PC-9 (cell line): ENCODE data around the gene MAN1C1. TPM values are rescaled to one million over a fixed set of nuclear protein-coding genes. Genes with fewer than 3 reads are reported as not detected.

Source experiments
- BruUV-seq: library from RNA; stranded (reverse); fragments of 400-500 nt; replicated peaks from 2 replicates; lab custom pipeline; 2021; lab: Mats Ljungman, UMichigan
- CTCF ChIA-PET: fragments of 300-600 bp; sonication (Branson Sonifier 250); formaldehyde crosslinking; loops from one replicate; lab custom pipeline; 2022; ENCODE audit warnings: antibody characterized with exemption; lab: Charles Lee
- POLR2A ChIA-PET: fragments of 300-600 bp; sonication (Branson Sonifier 250); formaldehyde crosslinking; loops from one replicate; lab custom pipeline; 2022; ENCODE audit warnings: antibody characterized with exemption; ENCODE audit not compliant: unreplicated experiment; lab: Charles Lee
- DNase-seq, 2 experiments: peaks; one replicate each; pipeline versions ENCODE4 v3.0.0 to v3.0.0-alpha.2; 2015 to 2022; ENCODE audit warnings: mixed read lengths in 1 of 2
- H2AFZ ChIP-seq: fragments of 200-600 bp; sonication (generic); 2 replicates; pipeline ENCODE4 v1.8.1; 2017; ENCODE audit warnings: antibody characterized with exemption
- H3F3A ChIP-seq: fragments of 200-600 bp; sonication (generic); 2 replicates; pipeline ENCODE4 v1.8.1; 2017; ENCODE audit warnings: antibody characterized with exemption, mild to moderate bottlenecking, low read depth; ENCODE audit not compliant: insufficient read depth
- H3K27ac ChIP-seq: fragments of 200-600 bp; sonication (generic); 2 replicates; pipeline ENCODE4 v1.6.1; 2016; ENCODE audit warnings: mixed run types
- H3K27me3 ChIP-seq: fragments of 200-600 bp; sonication (generic); 2 replicates; pipeline ENCODE4 v1.6.1; 2016; ENCODE audit warnings: low read depth, mixed run types; ENCODE audit not compliant: insufficient read depth
- H3K36me3 ChIP-seq: fragments of 200-600 bp; sonication (generic); 2 replicates; pipeline ENCODE4 v1.6.1; 2016; ENCODE audit warnings: low read depth, mixed run types
- H3K4me1 ChIP-seq: fragments of 200-600 bp; sonication (generic); replicated peaks from 2 replicates; pipeline ENCODE4 v1.6.1; 2016; ENCODE audit warnings: mixed run types; ENCODE audit not compliant: insufficient read depth
- H3K4me2 ChIP-seq: fragments of 200-600 bp; sonication (generic); 2 replicates; pipeline ENCODE4 v1.6.1; 2017; ENCODE audit warnings: mixed run types
- H3K4me3 ChIP-seq: fragments of 200-600 bp; sonication (generic); 2 replicates; pipeline ENCODE4 v1.6.1; 2016; ENCODE audit warnings: mixed run types
- H3K79me2 ChIP-seq: fragments of 200-600 bp; sonication (generic); 2 replicates; pipeline ENCODE4 v1.6.1; 2017; ENCODE audit warnings: low read depth, mixed run types
- H3K9me2 ChIP-seq: fragments of 200-600 bp; sonication (generic); 2 replicates; pipeline ENCODE4 v1.8.1; 2017; ENCODE audit warnings: mild to moderate bottlenecking; ENCODE audit not compliant: insufficient read depth
- H3K9me3 ChIP-seq: fragments of 200-600 bp; sonication (generic); 2 replicates; pipeline ENCODE4 v1.8.1; 2016; ENCODE audit warnings: low read depth; ENCODE audit not compliant: insufficient read depth
- H4K20me1 ChIP-seq: fragments of 200-600 bp; sonication (generic); 2 replicates; pipeline ENCODE4 v1.8.1; 2017; ENCODE audit not compliant: insufficient read depth
- EZH2 ChIP-seq: fragments of 200-600 bp; sonication (generic); IDR thresholded peaks from 2 replicates; pipeline ENCODE4 v1.8.0; 2017; ENCODE audit warnings: antibody characterized with exemption, low read depth
- intact Hi-C: fragments of 100-400 bp; cut with micrococcal nuclease; formaldehyde crosslinking; loops from one replicate; pipeline ENCODE4 v1.10.0; 2022; ENCODE audit not compliant: unreplicated experiment
- total RNA-seq: library from RNA; stranded (reverse); gene quantifications from 2 replicates; pipeline ENCODE4 v1.2.3, GENCODE V29; 2021
- TF ChIP-seq, protein P1 (sequence below): fragments of 200-600 bp; sonication (generic); conservative IDR thresholded peaks from 2 replicates; pipeline ENCODE4 v1.6.1; 2017; ENCODE audit warnings: mixed run types, antibody characterized with exemption, mild to moderate bottlenecking, moderate library complexity

Gene MAN1C1
- total RNA-seq, 1 experiment from 2014 or later: 0.41 TPM

DNA sequence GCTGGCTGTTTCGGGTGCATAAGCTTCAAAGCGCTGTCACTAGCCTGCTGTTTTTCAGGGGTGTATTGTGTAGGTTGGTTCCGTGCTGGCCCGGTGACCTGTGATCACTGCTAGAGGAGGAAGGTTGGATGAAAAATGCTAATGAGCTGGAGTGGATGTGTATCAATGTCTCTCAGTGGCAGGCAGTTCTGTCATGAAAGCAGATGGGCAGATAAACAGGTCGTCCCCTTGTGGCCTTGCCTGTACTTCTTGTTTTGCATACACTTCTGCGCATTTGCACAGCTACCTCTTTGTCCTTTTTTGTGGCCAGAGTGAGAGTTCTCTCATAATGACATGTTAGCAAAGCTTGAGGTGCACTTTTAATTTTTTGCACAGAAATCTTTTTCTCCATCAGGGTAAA lies 186.3 kb downstream of the MAN1C1 start:
- intact Hi-C loops: no loop called here
- Histone ChIP-seq H4K20me1 (no peaks in the 10 kb centered on the region), H3K4me3 (no peak overlapping the region), H3K9me2 (no peaks in the 10 kb centered on the region), H3F3A (no peaks in the 10 kb centered on the region), H3K4me1 (no peaks in the 10 kb centered on the region), H3K27ac (no peak overlapping the region), H3K27me3 (no peaks in the 10 kb centered on the region), H2AFZ (no peak overlapping the region), H3K79me2 (no peaks in the 10 kb centered on the region), H3K9me3 (no peaks in the 10 kb centered on the region), H3K36me3 (no peaks in the 10 kb centered on the region), H3K4me2 (no peak overlapping the region)
- BruUV-seq: no TSS peak
- DNase-seq: no peak
- ChIA-PET POLR2A (no interaction called here), CTCF (no interaction called here)
- TF ChIP-seq, protein P1, sequence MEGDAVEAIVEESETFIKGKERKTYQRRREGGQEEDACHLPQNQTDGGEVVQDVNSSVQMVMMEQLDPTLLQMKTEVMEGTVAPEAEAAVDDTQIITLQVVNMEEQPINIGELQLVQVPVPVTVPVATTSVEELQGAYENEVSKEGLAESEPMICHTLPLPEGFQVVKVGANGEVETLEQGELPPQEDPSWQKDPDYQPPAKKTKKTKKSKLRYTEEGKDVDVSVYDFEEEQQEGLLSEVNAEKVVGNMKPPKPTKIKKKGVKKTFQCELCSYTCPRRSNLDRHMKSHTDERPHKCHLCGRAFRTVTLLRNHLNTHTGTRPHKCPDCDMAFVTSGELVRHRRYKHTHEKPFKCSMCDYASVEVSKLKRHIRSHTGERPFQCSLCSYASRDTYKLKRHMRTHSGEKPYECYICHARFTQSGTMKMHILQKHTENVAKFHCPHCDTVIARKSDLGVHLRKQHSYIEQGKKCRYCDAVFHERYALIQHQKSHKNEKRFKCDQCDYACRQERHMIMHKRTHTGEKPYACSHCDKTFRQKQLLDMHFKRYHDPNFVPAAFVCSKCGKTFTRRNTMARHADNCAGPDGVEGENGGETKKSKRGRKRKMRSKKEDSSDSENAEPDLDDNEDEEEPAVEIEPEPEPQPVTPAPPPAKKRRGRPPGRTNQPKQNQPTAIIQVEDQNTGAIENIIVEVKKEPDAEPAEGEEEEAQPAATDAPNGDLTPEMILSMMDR: no peak
- TF ChIP-seq EZH2: no peak

DNA sequence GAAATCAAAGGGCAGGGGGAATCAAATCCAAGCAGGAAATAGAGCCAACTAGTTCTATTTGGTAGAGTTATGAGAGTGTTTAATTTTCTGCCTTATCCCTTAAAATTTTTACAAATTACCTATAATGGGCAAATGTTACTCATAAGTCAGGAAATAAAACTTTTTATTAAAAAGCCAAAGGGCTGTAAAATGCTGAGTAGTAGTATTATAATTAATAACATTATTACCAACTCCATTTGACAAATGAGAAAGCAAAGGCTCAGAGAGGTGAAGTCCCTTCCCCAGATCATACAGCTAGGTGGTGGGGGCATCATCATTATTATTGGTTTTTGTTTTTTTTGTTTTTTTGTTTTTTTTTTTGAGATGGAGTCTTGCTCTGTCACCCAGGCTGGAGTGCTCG lies 186.8 kb downstream of the MAN1C1 start:
- DNase-seq: no peak
- ChIA-PET CTCF (interaction anchor here (0.7 kb wide), 1 partner anchor 273 kb away, joined by 4 read pairs; no protein-coding TSS in a partner anchor), POLR2A (no interaction called here)
- Histone ChIP-seq H3K36me3 (no peaks in the 10 kb centered on the region), H3K4me3 (no peak overlapping the region), H3F3A (no peaks in the 10 kb centered on the region), H3K4me1 (no peaks in the 10 kb centered on the region), H2AFZ (no peak overlapping the region), H3K79me2 (no peaks in the 10 kb centered on the region), H3K27me3 (no peaks in the 10 kb centered on the region), H3K9me2 (no peaks in the 10 kb centered on the region), H3K4me2 (no peak overlapping the region), H4K20me1 (no peaks in the 10 kb centered on the region), H3K27ac (no peak overlapping the region), H3K9me3 (no peaks in the 10 kb centered on the region)
- intact Hi-C loops: no loop called here
- BruUV-seq: no TSS peak
- TF ChIP-seq, protein P1: no peak
- TF ChIP-seq EZH2: no peak

DNA sequence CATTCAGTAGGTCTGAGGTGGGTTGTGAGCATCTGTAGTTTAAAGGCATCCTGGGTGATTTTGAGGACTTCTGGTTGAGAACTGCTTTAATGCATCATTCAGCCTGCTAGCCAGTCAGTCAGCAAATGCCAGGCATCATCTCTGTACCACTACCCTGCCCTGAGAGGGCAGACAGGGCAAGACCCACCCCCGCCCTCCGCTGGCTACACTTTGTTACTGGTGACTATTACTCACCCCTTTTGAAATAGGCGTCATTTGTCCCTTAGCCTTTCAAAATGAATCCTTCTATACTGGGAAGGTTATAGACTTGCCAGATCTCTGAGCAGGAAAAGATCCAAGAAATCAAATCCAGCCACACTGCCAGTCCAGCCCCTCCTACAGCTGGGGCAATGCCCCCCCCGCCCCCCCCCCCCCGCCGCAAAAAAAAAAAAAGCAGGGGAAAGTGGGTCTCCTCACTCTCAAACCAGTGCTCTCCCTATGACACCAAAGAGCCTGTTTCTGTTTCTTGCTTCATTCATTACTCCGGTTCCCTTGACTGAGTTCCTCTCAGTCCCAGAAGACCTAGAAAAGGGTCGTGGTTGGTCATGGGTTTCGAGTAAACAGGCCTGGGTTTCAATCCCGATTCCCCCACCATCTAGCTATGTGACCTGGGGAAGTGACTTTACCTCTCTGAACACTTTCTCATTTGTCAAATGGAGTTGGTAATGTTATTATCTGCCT lies 187.8 kb downstream of the MAN1C1 start:
- Histone ChIP-seq H3K4me1 (no peaks in the 10 kb centered on the region), H4K20me1 (no peaks in the 10 kb centered on the region), H3K9me3 (no peaks in the 10 kb centered on the region), H3K4me3 (no peak overlapping the region), H3K36me3 (no peaks in the 10 kb centered on the region), H3K27ac (no peak overlapping the region), H3K4me2 (no peak overlapping the region), H3K27me3 (no peaks in the 10 kb centered on the region), H3K79me2 (no peaks in the 10 kb centered on the region), H2AFZ (no peak overlapping the region), H3K9me2 (no peaks in the 10 kb centered on the region), H3F3A (no peaks in the 10 kb centered on the region)
- intact Hi-C loops: no loop called here
- ChIA-PET CTCF (interaction anchor here (0.7 kb wide), 1 partner anchor 274 kb away, joined by 4 read pairs; no protein-coding TSS in a partner anchor), POLR2A (interaction anchor here (0.6 kb wide), 1 partner anchor 659 kb away, joined by 3 read pairs; no protein-coding TSS in a partner anchor)
- BruUV-seq: no TSS peak
- DNase-seq: no peak
- TF ChIP-seq, protein P1: no peak
- TF ChIP-seq EZH2: no peak
